Adipose tissue (tissue), 3 donors: ENCODE data around the gene KIRREL3. TPM values are rescaled to one million over a fixed set of nuclear protein-coding genes. Genes with fewer than 3 reads are reported as not detected.

Experiments
- H3K27ac ChIP-seq: one replicate; pipeline ENCODE4 v1.5.1; 2013; ENCODE audit warnings: low read depth, low read length
- WGBS, 3 donors: extraction: QIAGEN DNeasy Blood & Tissue Kit; methylation state at CpG; one replicate each; pipeline ENCODE4 v1.1.7; 2013; 5-methylcytosine and 5-hydroxymethylcytosine counted together
- polyA plus RNA-seq, 3 donors: library from polyadenylated mRNA; stranded (reverse); fragments of 200-250 nt; gene quantifications; one replicate each; pipeline ENCODE4 v1.2.3, GENCODE V29; 2013
- donor health status: healthy with polysubstance abuse.
- donor health status: Bipolar disorder and iron deficiency.
- donor health status: healthy.

KIRREL3 gene
- polyA plus RNA-seq, 3 donors = 0.04 to 0.34 (median 0.13) TPM

DNA sequence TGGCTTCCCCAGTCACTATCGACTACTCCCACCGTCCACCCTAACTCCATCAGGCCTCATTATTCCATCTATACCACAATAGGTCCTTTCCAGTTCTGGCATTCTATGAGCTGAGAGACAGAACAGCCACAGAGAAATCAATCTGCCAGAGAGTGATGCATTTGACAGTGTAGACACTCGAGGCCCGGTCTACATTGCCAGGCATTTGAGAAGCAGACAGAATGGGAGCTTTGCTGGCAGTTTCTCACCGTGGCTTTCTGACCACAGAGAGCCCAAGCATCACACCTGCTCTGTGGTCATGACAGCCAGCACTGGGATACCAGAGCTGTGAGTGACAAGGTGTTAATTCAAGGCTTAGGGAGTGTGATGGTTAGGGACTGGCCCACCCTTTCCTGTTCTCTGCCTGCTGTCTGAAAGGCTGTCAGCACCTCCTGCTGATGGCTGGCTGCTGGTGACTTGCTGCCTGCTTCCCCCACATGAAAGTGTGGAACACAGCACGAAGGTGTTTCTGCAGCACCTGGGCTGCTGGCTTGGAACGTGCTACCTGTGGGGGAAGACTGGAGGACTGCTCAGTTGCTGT is 137.8 kb downstream of the KIRREL3 start:
- 47 to 72% (median 66%) methylated on average over 7 of the region's 7 CpGs for WGBS, 3 donors
- no peak overlapping the region for H3K27ac ChIP-seq

DNA sequence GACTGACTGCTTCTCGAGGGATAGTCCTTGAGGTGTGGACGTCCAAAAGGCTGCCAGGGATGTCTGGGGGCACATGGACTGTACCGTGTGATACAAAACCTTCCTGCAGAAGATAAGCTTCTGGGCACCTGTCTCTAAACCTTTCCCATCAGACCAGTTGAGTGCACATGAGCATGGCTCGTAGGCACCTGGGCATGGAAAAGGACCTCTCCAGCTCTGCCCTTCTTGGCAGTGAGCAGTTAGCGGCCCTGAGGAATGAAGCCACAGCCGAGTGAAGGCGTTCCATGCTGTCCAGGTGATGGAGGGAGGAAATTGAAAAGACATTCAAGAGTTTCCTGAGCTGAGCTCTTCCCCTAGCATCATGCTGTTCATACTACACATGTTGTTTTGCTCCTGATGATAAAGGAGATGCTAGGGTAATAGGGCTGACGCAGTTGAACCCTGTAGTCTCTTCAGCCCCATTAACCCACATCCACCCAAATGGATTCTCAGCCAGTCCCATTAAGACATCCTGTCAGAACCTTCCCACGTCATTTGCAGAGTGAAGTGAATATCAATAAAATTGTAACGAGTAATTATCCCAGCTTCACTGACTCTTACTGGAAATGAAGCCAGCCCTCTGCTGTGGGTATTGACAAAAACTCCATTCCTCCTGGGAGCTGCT is 138.6 kb downstream of the KIRREL3 start:
- H3K27ac ChIP-seq = no peak overlapping the region
- 66 to 85% (median 82%) methylated on average over 10 of the region's 10 CpGs for WGBS, 3 donors

DNA sequence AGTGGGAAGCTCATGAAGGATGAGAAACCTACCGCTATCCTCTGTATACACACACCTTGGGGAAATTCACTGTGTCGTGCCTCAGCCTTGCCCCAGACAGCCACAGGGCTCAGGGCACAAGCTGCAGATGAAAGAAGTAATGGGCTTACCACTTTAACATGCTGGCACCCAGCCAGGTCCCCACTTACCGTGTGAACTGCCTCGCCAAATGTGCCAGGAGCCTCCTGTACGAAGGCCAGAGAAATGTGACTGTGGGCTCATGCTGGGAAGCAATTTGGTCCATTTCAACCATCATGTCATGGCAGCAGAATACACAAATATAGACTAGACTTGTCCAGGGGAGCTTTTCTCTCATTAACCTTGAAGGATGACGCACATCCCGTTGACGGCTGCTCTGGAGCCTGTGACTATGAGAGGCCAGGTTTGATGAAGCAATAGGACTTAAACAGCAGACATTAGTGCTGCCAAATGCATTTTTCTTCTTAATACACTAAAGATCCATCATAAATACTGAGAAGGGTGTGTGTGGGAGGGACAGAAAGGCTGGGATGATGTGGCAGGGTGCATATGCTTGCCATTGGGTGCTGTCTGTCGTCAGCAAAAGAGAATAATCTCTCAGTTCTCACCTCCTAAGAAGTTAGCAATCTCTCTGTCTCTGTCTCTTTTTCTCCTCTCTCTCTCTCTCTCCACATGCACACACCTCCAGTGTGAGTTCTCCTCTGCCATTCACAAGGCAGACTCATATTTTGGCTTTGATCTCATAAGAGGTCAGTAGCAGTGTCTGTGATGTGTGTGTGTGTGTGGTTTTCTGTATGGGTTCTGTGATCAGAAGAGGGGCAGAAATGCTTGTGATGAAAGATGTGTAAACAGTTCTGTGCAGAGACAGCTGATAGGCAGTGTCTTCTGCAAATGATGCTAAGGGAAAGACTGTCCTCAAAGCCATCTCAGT is 142.4 kb downstream of the KIRREL3 start:
- H3K27ac ChIP-seq = no peak overlapping the region
- WGBS, 3 donors = 56 to 69% (median 64%) methylated on average over 9 of the region's 9 CpGs

DNA sequence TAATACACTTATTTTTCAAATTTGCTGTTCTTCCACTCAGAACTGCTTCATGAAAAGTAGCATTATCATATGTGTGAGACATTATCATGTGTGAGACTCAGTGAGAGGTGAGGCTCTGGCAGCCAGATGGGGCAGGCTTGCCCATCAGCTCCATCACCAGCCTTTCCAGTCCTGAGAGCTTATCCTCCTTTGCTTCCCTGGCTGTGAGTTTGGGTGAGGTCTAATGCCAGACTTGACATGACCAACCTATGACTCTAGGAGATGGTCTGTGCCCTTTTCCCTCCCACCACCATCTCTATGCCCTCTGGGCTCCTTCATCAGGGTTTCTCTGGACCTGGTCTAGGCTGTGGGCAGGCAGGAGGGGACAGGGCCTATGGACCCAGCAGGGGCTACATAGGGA is 145.0 kb downstream of the KIRREL3 start:
- H3K27ac ChIP-seq = no peak overlapping the region

GRCh38 chr11:126853732-126854131 is 146.8 kb downstream of the KIRREL3 start:
- no peak overlapping the region for H3K27ac ChIP-seq
- WGBS, 3 donors = 54 to 78% (median 68%) methylated on average over 2 of the region's 2 CpGs

- H3K27ac ChIP-seq = no peak overlapping the region
- 75 to 83% (median 76%) methylated on average over 2 of the region's 2 CpGs for WGBS, 3 donors
Measured at GRCh38 chr11:126844789-126845188, 155.8 kb downstream of the KIRREL3 start.

GRCh38 chr11:126843096-126843495 is 157.5 kb downstream of the KIRREL3 start:
- H3K27ac ChIP-seq = no peak overlapping the region
- 64 to 80% (median 79%) methylated on average over 5 of the region's 5 CpGs for WGBS, 3 donors

DNA sequence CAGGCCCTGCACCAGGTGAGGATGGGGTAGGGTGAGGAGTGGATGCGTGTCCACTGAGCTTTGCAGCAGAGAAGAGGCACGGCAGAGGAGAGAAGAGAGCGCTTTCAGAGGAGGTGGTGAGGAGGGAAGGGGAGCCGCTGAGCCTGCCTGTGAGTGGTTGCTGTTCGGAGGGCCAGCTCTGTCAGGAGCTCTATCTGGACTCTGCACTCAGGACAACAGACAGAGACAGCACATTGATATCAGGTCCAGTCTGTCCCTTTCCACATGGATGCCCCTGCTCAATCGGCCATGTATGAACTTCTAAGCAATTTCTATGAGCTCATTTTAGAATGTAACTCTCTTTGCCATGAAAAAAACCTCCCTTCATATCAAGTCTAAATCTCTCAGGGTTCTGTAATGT is 158.6 kb downstream of the KIRREL3 start:
- 79 to 88% (median 85%) methylated on average over 6 of the region's 6 CpGs for WGBS, 3 donors
- no peak overlapping the region for H3K27ac ChIP-seq

DNA sequence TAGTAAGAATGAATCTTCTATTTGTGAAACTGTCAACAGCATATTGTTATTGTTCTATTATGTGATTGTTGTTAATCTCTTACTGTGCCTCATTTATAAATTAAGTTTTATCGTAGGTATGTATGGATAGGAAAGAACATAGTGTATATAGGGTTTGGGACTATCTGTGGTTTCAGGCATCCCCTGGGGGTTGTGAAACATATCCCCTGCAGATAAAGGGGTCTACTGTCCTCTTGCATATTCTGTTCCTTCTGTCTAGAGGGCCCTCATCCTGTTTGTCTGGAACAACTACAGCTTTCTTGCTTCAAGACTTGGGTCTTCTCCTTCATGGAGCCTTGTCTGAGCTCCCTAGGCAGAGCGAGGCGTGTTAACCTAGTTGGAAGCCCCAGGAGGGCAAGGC is 159.6 kb downstream of the KIRREL3 start:
- H3K27ac ChIP-seq = no peak overlapping the region
- 90 to 94% (median 90%) methylated on average over 3 of the region's 3 CpGs for WGBS, 3 donors

- 77 to 87% (median 79%) methylated on average over 7 of the region's 7 CpGs for WGBS, 3 donors
- no peak overlapping the region for H3K27ac ChIP-seq
Measured at GRCh38 chr11:126840201-126840886, 160.2 kb downstream of the KIRREL3 start.

DNA sequence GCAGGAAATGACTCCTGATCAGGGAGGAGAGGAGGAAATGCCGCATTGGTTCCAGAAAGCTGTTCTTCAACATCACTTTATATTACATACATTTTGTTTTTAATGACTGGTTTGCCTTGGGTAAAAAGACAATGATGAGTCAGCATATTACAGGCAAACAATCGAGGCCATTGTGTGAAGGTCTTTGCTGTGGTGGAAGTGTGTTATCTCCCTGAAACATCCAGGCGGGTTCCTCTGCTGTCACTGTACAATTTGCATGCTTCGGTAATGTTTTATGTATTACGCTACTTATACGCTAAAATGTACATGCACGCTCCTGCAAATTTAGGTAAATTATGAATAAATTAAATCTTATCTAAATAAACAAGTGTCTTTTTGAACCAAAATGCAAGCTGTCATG is 161.1 kb downstream of the KIRREL3 start:
- WGBS, 3 donors = 69 to 72% (median 70%) methylated on average over 7 of the region's 7 CpGs
- no peak overlapping the region for H3K27ac ChIP-seq

DNA sequence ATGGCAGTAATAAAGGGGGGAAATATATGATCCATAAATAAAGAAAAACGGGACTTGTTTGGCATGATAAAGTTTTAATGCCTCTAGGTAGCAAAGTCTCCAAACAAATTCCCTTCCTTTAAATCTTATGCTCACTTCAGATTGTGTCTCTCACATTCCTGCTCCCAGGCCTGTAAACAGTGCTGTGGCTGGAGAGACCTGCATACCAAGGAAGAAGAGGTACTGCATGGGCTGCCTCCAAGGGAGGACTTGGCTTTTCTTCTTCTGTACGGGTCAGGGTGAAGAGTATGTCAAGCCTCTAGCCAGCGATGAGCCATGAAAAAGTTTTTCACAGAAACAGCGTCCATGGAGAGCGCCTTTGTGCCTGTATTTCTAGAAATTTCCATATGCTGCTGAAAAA is 161.8 kb downstream of the KIRREL3 start:
- WGBS, 3 donors = 70 to 84% (median 82%) methylated on average over 5 of the region's 5 CpGs
- H3K27ac ChIP-seq = no peak overlapping the region

DNA sequence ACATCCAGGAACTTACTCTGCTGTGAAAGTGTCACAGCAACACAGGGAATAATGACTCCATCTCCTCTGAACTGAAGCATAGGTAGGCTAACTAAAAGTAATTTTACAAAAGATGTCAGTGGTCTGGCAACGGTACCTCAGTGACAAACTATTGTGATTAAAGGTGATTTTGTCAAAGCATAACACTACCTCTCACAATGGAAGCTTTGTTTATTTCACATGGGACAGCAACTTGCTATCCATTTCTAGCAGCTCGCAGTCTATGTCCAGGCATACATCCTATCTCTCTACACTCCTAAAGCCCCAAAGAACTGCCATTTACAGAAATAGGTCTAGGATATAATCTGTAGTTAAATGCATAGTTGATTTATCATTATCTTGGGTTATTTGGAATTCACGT is 163.0 kb downstream of the KIRREL3 start:
- H3K27ac ChIP-seq = no peak overlapping the region
- 49 to 86% (median 86%) methylated on average over 3 of the region's 3 CpGs for WGBS, 3 donors

GRCh38 chr11:126834573-126834972 is 166.0 kb downstream of the KIRREL3 start:
- H3K27ac ChIP-seq = no peak overlapping the region
- 83 to 87% (median 84%) methylated on average over 8 of the region's 8 CpGs for whole genome bisulfite sequencing, 3 donors

GRCh38 chr11:126834149-126834548 is 166.4 kb downstream of the KIRREL3 start:
- WGBS, 3 donors = 52 to 86% (median 58%) methylated on average over 5 of the region's 5 CpGs
- H3K27ac ChIP-seq = no peak overlapping the region

GRCh38 chr11:126833065-126833464 is 167.5 kb downstream of the KIRREL3 start:
- 71 to 95% (median 89%) methylated on average over 1 of the region's 1 CpG for WGBS, 3 donors
- no peak overlapping the region for H3K27ac ChIP-seq

DNA sequence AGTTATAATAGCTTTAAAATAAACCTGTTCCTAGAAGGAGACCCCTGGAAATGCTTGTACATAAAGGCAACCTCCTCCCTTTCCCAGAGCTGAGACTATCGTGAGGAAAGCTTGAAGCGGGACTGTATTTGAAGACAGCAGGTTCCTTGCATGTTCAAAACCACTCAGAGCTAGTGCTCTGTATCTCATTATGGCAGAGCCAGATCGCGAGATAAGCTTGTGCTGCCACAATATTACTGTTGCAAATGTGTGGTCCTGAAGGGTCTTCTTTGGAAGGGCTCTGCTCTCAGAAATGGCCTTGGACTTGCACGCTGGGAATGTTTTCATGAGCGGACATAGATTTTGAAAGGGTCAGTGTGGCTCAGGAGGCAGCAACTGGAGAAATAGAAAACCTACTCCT is 168.2 kb downstream of the KIRREL3 start:
- no peak overlapping the region for H3K27ac ChIP-seq
- 53 to 85% (median 84%) methylated on average over 6 of the region's 6 CpGs for WGBS, 3 donors

DNA sequence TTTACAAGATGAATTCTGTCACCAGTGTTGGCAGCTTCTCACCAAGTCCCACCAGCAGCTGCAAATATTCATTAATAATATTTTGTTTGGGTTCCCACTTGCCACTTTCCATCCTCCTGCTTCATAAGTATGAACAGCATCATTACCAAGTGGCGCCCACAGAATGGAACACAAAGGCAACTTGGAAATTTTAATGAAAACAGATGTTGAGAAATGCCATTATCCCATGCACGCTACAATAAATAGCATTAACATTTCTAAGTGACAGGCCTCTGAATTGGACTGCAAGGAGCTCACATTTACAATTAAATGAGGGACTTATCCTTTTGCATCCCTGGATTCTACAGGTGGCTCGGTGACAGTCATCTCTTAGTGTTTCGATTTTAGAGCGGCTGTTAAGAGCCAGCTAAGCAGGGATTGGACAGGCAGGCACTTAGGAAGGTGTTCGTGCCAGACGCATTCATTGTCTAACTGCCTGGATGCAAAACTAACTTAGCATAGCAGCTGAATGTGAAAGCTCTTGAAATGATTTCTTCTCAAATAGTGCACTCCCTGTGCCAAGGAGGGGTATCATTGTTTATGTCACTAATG is 170.3 kb downstream of the KIRREL3 start:
- WGBS, 3 donors = 68 to 84% (median 72%) methylated on average over 7 of the region's 7 CpGs
- H3K27ac ChIP-seq = no peak overlapping the region
